Mesenchymal stem cell (in vitro differentiated cells and primary cell): ENCODE data around the gene CACNA1C.
"Not testable (repeated sequence)": the region's sequence is repeated elsewhere in the genome, so short reads cannot be mapped to it uniquely, and the experiment has no call there.

Source experiments
- DNase-seq: peaks from one replicate; pipeline ENCODE4 v3.0.0-alpha.2; 2013
- H2AFZ ChIP-seq: one replicate; pipeline ENCODE4 v1.6.1; 2013; ENCODE audit warnings: low read depth, mild to moderate bottlenecking, control low read depth, inconsistent platforms, low read length, moderate library complexity
- H2AK5ac ChIP-seq: 2 replicates; pipeline ENCODE4 v1.6.1; 2013; ENCODE audit warnings: low read length, moderate library complexity, mild to moderate bottlenecking, inconsistent platforms; ENCODE audit not compliant: severe bottlenecking
- H2BK120ac ChIP-seq: one replicate; pipeline ENCODE4 v1.6.1; 2013; ENCODE audit warnings: low read depth, mild to moderate bottlenecking, inconsistent platforms, low read length, moderate library complexity
- H2BK12ac ChIP-seq, 2 experiments: one replicate each; pipeline ENCODE4 v1.6.1; 2013; ENCODE audit warnings: inconsistent platforms in 2 of 2, low read length in 2 of 2, mild to moderate bottlenecking in 2 of 2, moderate library complexity in 2 of 2, control low read depth in 1 of 2
- H2BK15ac ChIP-seq: one replicate; pipeline ENCODE4 v1.6.1; 2013; ENCODE audit warnings: mild to moderate bottlenecking, low read depth, inconsistent platforms; ENCODE audit not compliant: poor library complexity, severe bottlenecking
- H2BK5ac ChIP-seq: 2 replicates; pipeline ENCODE4 v1.6.1; 2013; ENCODE audit warnings: low read depth, mild to moderate bottlenecking, low read length, control low read depth, inconsistent platforms; ENCODE audit not compliant: poor library complexity, severe bottlenecking
- H3K14ac ChIP-seq, 2 experiments: one replicate each; pipeline ENCODE4 v1.6.1; 2013; ENCODE audit warnings: inconsistent platforms in 2 of 2, low read length in 2 of 2, control low read depth in 1 of 2, mild to moderate bottlenecking in 1 of 2, moderate library complexity in 1 of 2
- H3K18ac ChIP-seq, 2 experiments: one replicate each; pipeline ENCODE4 v1.6.1; 2013; ENCODE audit warnings: inconsistent platforms in 2 of 2, low read length in 2 of 2, control low read depth in 1 of 2, low read depth in 1 of 2, mild to moderate bottlenecking in 1 of 2
- H3K23ac ChIP-seq, 2 experiments: one replicate each; pipeline ENCODE4 v1.6.1; 2013; ENCODE audit warnings: inconsistent platforms in 2 of 2, low read length in 2 of 2, mild to moderate bottlenecking in 2 of 2, moderate library complexity in 2 of 2, control low read depth in 1 of 2
- H3K27ac ChIP-seq: 2 replicates; pipeline ENCODE4 v1.5.1; 2013; ENCODE audit warnings: mild to moderate bottlenecking, moderate library complexity, low read length, control low read depth, inconsistent platforms; ENCODE audit not compliant: poor library complexity, severe bottlenecking
- H3K27me3 ChIP-seq, 2 experiments: 2 replicates each; pipeline versions ENCODE4 v1.6.1 to v1.7.0; 2013; ENCODE audit warnings: low read length in 2 of 2, mild to moderate bottlenecking in 2 of 2, moderate library complexity in 2 of 2, control low read depth in 1 of 2, inconsistent platforms in 1 of 2; ENCODE audit not compliant: control insufficient read depth in 1 of 2, insufficient read depth in 1 of 2
- H3K36me3 ChIP-seq, 2 experiments: 2 replicates each; pipeline versions ENCODE4 v1.6.1 to v1.7.0; 2013; ENCODE audit warnings: low read length in 2 of 2, control low read depth in 1 of 2, inconsistent platforms in 1 of 2, low read depth in 1 of 2, mild to moderate bottlenecking in 1 of 2; ENCODE audit not compliant: insufficient read depth in 2 of 2, control insufficient read depth in 1 of 2
- H3K4ac ChIP-seq, 2 experiments: one replicate each; pipeline ENCODE4 v1.6.1; 2013; ENCODE audit warnings: inconsistent platforms in 2 of 2, low read length in 2 of 2, mild to moderate bottlenecking in 2 of 2, moderate library complexity in 2 of 2, control low read depth in 1 of 2, low read depth in 1 of 2
- H3K4me1 ChIP-seq: 2 replicates; pipeline ENCODE4 v1.6.1; 2013; ENCODE audit warnings: low read depth, low read length, control low read depth; ENCODE audit not compliant: control insufficient read depth, insufficient read depth
- H3K4me2 ChIP-seq: 2 replicates; pipeline ENCODE4 v1.6.1; 2013; ENCODE audit warnings: low read length, mild to moderate bottlenecking, inconsistent platforms; ENCODE audit not compliant: poor library complexity, severe bottlenecking
- H3K4me3 ChIP-seq, 2 experiments: 2 replicates each; pipeline versions ENCODE4 v1.5.1 to v1.7.0; 2013; ENCODE audit warnings: low read length in 2 of 2, mild to moderate bottlenecking in 2 of 2, control low read depth in 1 of 2, low read depth in 1 of 2; ENCODE audit not compliant: insufficient read depth in 1 of 2
- H3K79me1 ChIP-seq: replicated peaks from 2 replicates; pipeline ENCODE4 v1.6.1; 2013; ENCODE audit warnings: mild to moderate bottlenecking, control low read depth, low read length, inconsistent platforms; ENCODE audit not compliant: poor library complexity, severe bottlenecking
- H3K9ac ChIP-seq: 2 replicates; pipeline ENCODE4 v1.7.0; 2013; ENCODE audit warnings: mild to moderate bottlenecking, low read length, moderate library complexity
- H3K9me3 ChIP-seq: 2 replicates; pipeline ENCODE4 v1.7.0; 2013; ENCODE audit warnings: mild to moderate bottlenecking, low read length; ENCODE audit not compliant: control insufficient read depth
- H4K8ac ChIP-seq: one replicate; pipeline ENCODE4 v1.6.1; 2013; ENCODE audit warnings: inconsistent platforms, mild to moderate bottlenecking, low read length, moderate library complexity
- H4K91ac ChIP-seq: one replicate; pipeline ENCODE4 v1.6.1; 2013; ENCODE audit warnings: mild to moderate bottlenecking, low read length, inconsistent platforms
- WGBS: methylation state at CpG from one replicate; pipeline ENCODE4 v1.1.7; 2013; ENCODE audit warnings: mixed read lengths; 5-methylcytosine and 5-hydroxymethylcytosine counted together

Gene CACNA1C

DNA sequence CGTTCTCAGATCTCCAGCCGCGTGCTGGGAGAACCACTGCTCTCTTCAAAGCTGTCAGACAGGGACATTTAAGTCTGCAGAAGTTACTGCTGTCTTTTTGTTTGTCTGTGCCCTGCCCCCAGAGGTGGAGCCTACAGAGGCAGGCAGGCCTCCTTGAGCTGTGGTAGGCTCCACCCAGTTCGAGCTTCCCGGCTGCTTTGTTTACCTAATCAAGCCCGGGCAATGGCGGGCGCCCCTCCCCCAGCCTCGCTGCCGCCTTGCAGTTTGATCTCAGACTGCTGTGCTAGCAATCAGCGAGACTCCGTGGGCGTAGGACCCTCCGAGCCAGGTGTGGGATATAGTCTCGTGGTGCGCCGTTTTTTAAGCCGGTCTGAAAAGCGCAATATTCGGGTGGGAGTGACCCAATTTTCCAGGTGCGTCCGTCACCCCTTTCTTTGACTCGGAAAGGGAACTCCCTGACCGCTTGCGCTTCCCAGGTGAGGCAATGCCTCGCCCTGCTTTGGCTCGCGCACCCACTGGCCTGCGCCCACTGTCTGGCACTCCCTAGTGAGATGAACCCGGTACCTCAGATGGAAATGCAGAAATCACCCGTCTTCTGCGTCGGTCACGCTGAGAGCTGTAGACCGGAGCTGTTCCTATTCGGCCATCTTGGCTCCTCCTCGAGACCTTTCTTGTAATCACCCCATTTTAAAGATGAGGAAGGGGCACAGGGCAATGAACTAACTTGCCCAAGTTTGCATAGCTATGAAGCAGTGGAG is 83.1 kb downstream of the CACNA1C start:
- Histone ChIP-seq H4K8ac (peak overlapping the region; percentile 1), H2BK12ac (peak overlapping the region in 1 of 2 experiments; percentile 1), H3K18ac (peak overlapping the region; percentile 5 to 31), H3K36me3 (peaks cover 0 to 13% of the 10 kb centered on the region in 2 experiments), H3K4ac (peak overlapping the region in 1 of 2 experiments; percentile 3)
- H3K23ac ChIP-seq, DNase-seq, H3K14ac ChIP-seq, H4K91ac ChIP-seq, H3K9me3 ChIP-seq, H3K4me2 ChIP-seq, H3K4me1 ChIP-seq, H2BK120ac ChIP-seq, H3K27me3 ChIP-seq, H3K79me1 ChIP-seq, H2AK5ac ChIP-seq, H3K27ac ChIP-seq, H2AFZ ChIP-seq, H3K9ac ChIP-seq, H2BK15ac ChIP-seq, H2BK5ac ChIP-seq, H3K4me3 ChIP-seq: not testable (repeated sequence)
- 75% methylated on average over 19 of the region's 37 CpGs for WGBS

DNA sequence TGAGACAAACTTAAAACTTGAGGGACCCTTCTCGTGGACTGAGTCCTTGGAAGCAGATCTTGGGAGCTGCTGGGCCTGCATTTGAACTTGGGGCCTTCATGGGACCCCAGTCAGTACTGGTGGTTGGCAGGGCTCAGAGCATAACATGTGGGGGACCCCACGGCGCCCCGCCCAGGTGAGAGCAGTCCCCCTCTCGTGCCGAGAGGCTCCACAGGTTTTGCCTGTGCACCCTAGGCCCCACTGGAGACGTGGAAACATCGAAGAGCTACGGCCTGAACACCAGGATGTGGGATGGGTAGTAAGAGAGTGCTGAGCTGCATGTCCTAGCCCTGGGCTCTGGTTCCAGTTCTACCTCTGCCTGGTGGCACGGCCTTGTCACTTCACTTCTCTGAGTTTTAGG is 84.1 kb downstream of the CACNA1C start:
- Histone ChIP-seq H2AFZ (no peak overlapping the region), H3K9me3 (no peaks in the 10 kb centered on the region), H3K23ac (no peak overlapping the region), H3K4me2 (no peak overlapping the region), H3K14ac (no peak overlapping the region), H2AK5ac (no peak overlapping the region), H2BK120ac (peak overlapping the region; percentile 38), H3K9ac (no peak overlapping the region), H4K91ac (no peak overlapping the region), H3K27me3 (no peaks in the 10 kb centered on the region), H3K4me1 (peaks cover 7% of the 10 kb centered on the region), H3K4me3 (no peak overlapping the region), H2BK12ac (peak overlapping the region in 1 of 2 experiments; percentile 56), H3K27ac (no peak overlapping the region), H3K36me3 (peaks cover 0 to 18% of the 10 kb centered on the region in 2 experiments), H3K4ac (no peak overlapping the region), H2BK15ac (no peak overlapping the region), H3K79me1 (no peaks in the 10 kb centered on the region), H4K8ac (no peak overlapping the region), H2BK5ac (no peak overlapping the region), H3K18ac (no peak overlapping the region)
- no peak for DNase-seq
- WGBS = 94% methylated on average over 9 of the region's 10 CpGs

DNA sequence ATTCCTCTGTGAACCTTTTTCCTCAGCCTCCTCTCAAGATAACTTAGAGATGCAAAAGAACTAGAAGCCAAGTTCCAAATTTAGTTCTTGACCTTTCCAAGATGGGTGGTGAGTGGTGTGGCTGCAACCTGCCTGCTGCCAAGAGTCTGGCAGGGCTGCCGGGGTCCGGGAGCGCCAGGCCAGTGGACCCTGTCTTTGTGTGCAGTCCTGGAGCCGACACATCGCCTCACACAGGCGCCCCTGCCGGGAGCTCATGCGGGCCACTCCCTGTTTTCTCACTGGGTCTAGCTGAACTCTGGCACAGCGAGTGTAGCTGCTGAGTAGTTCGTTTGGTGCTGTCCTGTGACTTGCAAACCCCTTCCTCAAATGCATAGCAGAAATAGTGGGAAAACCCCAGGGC is 84.9 kb downstream of the CACNA1C start:
- Histone ChIP-seq H3K27ac (no peak overlapping the region), H2BK15ac (no peak overlapping the region), H4K8ac (no peak overlapping the region), H3K36me3 (peaks cover 0 to 18% of the 10 kb centered on the region in 2 experiments), H4K91ac (no peak overlapping the region), H2AK5ac (no peak overlapping the region), H2AFZ (no peak overlapping the region), H3K4me3 (no peak overlapping the region), H3K9me3 (no peaks in the 10 kb centered on the region), H3K27me3 (no peaks in the 10 kb centered on the region), H2BK120ac (no peak overlapping the region), H3K4ac (no peak overlapping the region), H2BK12ac (no peak overlapping the region), H3K23ac (no peak overlapping the region), H3K14ac (no peak overlapping the region), H3K4me2 (no peak overlapping the region), H2BK5ac (no peak overlapping the region), H3K79me1 (no peaks in the 10 kb centered on the region), H3K9ac (peak overlapping the region; percentile 1), H3K4me1 (peaks cover 7% of the 10 kb centered on the region), H3K18ac (no peak overlapping the region)
- no peak for DNase-seq
- 95% methylated on average over 10 of the region's 10 CpGs for WGBS

DNA sequence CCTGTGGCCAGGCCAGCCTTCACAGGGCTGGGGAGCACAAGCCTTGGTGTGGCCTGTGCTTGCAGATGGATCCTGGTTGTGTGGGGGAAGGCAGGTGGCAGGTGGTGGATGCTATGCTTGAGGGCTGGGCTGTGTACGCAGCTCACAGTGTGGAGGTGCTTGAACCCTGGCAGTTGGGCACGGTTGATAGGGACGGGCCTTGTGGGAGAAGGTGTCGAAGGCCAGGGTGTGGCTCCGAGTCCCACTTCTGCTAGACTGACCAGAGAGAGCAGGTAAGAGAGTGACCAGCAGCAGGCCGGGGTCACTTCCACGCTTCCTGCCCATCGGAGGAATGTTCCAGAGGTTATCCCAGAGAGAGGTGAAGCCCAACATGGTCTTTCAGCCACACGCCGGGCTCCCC is 85.5 kb downstream of the CACNA1C start:
- H3K4me1 ChIP-seq = peaks cover 7% of the 10 kb centered on the region
- no peaks in the 10 kb centered on the region for H3K9me3 ChIP-seq
- no peak overlapping the region for H3K4me2 ChIP-seq
- H2AFZ ChIP-seq = no peak overlapping the region
- H3K9ac ChIP-seq = peak overlapping the region; percentile 1
- no peak overlapping the region for H3K4ac ChIP-seq
- WGBS = 98% methylated on average over 10 of the region's 10 CpGs
- H3K4me3 ChIP-seq = no peak overlapping the region
- H3K14ac ChIP-seq = peak overlapping the region in 1 of 2 experiments; percentile 79
- no peak overlapping the region for H3K23ac ChIP-seq
- H3K27ac ChIP-seq = no peak overlapping the region
- peaks cover 0 to 19% of the 10 kb centered on the region in 2 experiments for H3K36me3 ChIP-seq
- H2BK15ac ChIP-seq = no peak overlapping the region
- H2BK120ac ChIP-seq = no peak overlapping the region
- DNase-seq = no peak
- peak overlapping the region in 1 of 2 experiments; percentile 95 for H2BK12ac ChIP-seq
- peak overlapping the region; percentile 22 for H4K91ac ChIP-seq
- no peaks in the 10 kb centered on the region for H3K27me3 ChIP-seq
- no peak overlapping the region for H4K8ac ChIP-seq
- no peak overlapping the region for H2BK5ac ChIP-seq
- H3K79me1 ChIP-seq = no peaks in the 10 kb centered on the region
- peak overlapping the region in 1 of 2 experiments; percentile 41 for H3K18ac ChIP-seq
- H2AK5ac ChIP-seq = no peak overlapping the region
